A673 (cell line): ENCODE data around the gene KCNIP3.

Source experiments
- CTCF ChIP-seq: fragments of 300-800, 200-600 bp; sonication (generic); conservative IDR thresholded peaks from 2 replicates; pipeline ENCODE4 v1.5.1; 2017; ENCODE audit warnings: low read depth, mild to moderate bottlenecking, antibody characterized with exemption, low read length, moderate library complexity, mixed read lengths
- EZH2 ChIP-seq: fragments of 200-600 bp; sonication (generic); IDR thresholded peaks from 2 replicates; pipeline ENCODE4 v1.6.1; 2017; ENCODE audit warnings: borderline replicate concordance, low read depth, mild to moderate bottlenecking, mixed read lengths, antibody characterized with exemption, low read length; ENCODE audit not compliant: poor library complexity, severe bottlenecking

GRCh38 chr2:95391641-95392310, 94.6 kb downstream of the KCNIP3 start:
- TF ChIP-seq CTCF (no peak), EZH2 (no peak)
